GM13977 (cell line): Measurements from ENCODE around the gene TMEM62.
"Not testable (repeated sequence)": the region's sequence is repeated elsewhere in the genome, so short reads cannot be mapped to it uniquely, and the experiment has no call there.

Source experiments
- DNase-seq: peaks from one replicate; pipeline ENCODE4 v3.0.0; 2012; ENCODE audit warnings: low spot score
- CTCF ChIP-seq: IDR thresholded peaks from 2 replicates; pipeline ENCODE4 v1.5.1; 2012; ENCODE audit warnings: mild to moderate bottlenecking, control low read depth; ENCODE audit not compliant: insufficient read depth; ENCODE audit errors: extremely low read depth, missing control alignments
- in situ Hi-C: fragments of 300-500 bp; cut with MboI; formaldehyde crosslinking; loops from one replicate; pipeline ENCODE4 v1.12.0; 2022; ENCODE audit warnings: low sequenced_read_pairs, low pct_unique_long_range_greater_than_20kb, mixed read lengths, inconsistent platforms; ENCODE audit not compliant: unreplicated experiment

The TMEM62 gene

GRCh38 chr15:43186003-43186353 lies 52.6 kb downstream of the TMEM62 start:
- in situ Hi-C loops: no loop called here
- TF ChIP-seq CTCF: no peak
- peak; percentile 48 for DNase-seq

DNA sequence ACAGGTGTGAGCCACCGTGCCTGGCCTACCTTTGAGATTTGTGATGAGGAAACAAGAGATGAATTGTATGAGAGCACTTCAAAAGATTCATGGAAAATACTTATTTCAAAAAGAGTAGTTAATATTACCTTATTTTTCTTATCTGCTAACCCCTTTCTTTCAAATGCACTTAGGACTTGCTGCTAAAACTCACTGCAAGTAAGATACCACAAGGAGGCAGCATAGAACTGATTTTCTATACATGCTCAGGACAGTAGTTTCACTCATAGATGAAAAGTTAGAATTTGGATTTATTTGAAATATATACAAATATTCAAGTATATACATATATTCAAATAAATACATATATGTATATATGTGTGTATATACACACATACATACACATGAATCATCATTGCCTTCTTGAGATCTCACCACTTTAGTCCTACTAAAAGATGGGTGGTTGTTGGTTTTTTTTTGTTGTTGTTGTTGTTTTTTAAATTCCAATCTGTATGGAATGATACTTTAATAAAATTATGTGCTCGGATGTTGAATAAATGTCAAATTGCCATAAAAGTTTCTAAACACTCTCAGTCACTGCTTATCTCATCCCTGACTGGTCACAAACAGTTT lies 54.3 kb downstream of the TMEM62 start:
- DNase-seq: peak; percentile 49
- in situ Hi-C loops: no loop called here

GRCh38 chr15:43189296-43189695 lies 55.9 kb downstream of the TMEM62 start:
- in situ Hi-C loops: no loop called here
- TF ChIP-seq CTCF: no peak
- DNase-seq: no peak

More for the DNA sequence above, 54.3 kb downstream of the TMEM62 start:
- TF ChIP-seq CTCF: peak; percentile 62

DNA sequence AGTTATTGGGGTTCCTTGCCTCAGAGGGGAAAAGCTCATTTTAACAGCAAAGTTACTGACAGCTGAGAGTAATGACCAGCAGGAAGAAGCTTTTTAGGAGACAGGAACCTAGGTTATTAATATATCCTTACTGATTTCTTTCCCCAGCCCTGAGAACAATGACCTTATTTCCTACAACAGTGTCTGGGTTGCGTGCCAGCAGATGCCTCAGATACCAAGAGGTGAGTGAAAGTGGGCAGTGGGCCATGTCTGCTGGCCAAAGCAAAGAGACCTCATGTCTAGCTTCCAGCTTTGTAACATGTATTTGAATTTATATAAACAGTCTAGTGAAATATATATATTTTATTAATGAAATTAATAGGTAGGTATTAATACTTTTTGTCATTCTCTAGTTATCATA lies 56.8 kb downstream of the TMEM62 start:
- TF ChIP-seq CTCF: no peak
- no peak for DNase-seq
- in situ Hi-C loops: no loop called here

GRCh38 chr15:43193710-43194109 lies 60.3 kb downstream of the TMEM62 start:
- no peak for TF ChIP-seq CTCF
- in situ Hi-C loops: no loop called here
- no peak for DNase-seq

DNA sequence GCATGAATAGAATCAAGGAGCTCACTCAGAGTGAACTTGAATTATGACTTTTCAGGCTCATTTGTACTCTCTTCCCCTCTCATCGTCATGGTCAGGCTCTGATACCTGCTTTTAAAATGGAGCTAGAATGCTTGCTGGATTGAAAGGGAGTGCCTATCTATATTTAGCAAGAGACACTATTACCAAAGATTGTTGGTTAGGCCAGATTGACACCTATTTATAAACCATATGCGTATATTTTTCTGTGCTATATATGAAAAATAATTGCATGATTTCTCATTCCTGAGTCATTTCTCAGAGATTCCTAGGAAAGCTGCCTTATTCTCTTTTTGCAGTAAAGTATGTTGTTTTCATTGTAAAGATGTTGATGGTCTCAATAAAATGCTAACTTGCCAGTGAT lies 61.4 kb downstream of the TMEM62 start:
- no peak for DNase-seq
- no peak for TF ChIP-seq CTCF
- in situ Hi-C loops: no loop called here

DNA sequence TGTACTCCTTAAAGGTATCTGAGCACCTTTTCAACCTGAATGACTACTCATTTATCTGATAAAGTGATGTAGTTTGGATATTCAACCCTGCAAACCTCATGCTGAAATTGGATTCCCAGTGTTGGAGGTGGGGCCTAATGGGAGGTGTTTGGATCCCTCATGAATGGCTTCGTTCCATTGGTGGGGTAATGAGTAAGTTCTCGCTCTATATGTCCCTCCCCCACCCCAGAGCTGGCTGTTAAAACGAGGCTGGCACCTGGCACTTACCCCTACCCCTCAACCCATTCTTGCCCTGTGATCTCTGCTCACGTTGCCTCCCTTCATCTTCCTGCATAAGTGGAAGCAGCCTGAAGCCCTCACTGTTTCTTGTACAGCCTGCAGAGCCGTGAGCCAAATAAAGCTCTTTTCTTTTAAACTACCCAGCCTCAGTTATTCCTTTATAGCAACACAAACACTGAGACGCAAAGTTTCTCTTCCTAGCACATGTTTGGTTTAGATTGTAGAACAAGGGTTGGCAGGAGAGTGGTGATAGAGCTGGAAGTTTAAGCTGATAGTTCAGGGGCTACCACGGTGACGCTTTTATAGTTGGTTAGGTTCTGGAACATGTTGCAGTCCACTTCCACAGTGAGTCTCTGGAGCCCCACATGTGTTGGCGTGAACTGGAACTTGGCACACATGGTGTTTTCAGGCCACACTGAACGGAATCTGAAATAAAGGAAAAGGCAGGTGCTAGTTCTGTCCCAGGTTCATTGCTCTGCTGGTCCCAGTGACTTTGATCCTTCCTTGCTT lies 63.6 kb downstream of the TMEM62 start:
- no peak for DNase-seq
- in situ Hi-C loops: no loop called here
- TF ChIP-seq CTCF: no peak

GRCh38 chr15:43197773-43198172 lies 64.4 kb downstream of the TMEM62 start:
- in situ Hi-C loops, DNase-seq: not testable (repeated sequence)

DNA sequence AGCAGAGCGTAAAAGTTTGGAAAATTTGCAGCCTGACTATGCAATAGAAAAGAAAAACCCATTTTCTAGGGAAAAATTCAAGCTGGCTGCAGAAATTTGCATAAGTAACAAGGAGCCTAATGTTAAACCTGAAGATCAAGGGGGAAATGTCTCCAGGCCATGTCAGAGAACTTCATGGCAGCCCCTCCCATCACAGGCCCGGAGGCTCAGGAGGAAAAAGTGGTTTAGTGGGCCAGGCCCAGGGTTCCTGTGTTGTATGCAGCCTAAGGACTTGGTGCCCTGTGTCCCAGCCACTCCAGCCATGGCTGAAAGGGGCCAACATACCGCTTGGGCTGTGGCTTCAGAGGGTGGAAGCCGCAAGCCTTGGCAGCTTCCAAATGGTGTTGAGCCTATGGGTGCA lies 65.2 kb downstream of the TMEM62 start:
- in situ Hi-C loops, DNase-seq: not testable (repeated sequence)
